ENCODE data around the gene PTPRR. TPM values are rescaled to one million over a fixed set of nuclear protein-coding genes. Genes with fewer than 3 reads are reported as not detected.

Gene PTPRR
- total and polyA plus RNA-seq, 5 donors, result 0.31 to 1.4 (median 0.72) TPM

GRCh38 chr12:70660620-70661219 lies 259.8 kb downstream of the PTPRR start:
- H3K27me3 ChIP-seq (ENCODE audit: control insufficient read depth, insufficient read depth), result no peaks in the 10 kb centered on the region
- intact Hi-C loops (cut with DNase I), result no loop called here
- H3K4me1 ChIP-seq (ENCODE audit: control insufficient read depth, insufficient read depth, low read length), result no peaks in the 10 kb centered on the region
- DNase-seq (peak in 2 of 3 donors; percentile 40 to 47), ATAC-seq (peak; percentile 59 to 93)
- H3K27ac ChIP-seq (ENCODE audit: low read length), result peak overlapping the region; percentile 64
- WGBS, result 81% methylated on average over 5 of the region's 5 CpGs
- H3K4me3 ChIP-seq (ENCODE audit: low read length), result no peak overlapping the region
- H3K9me3 ChIP-seq (ENCODE audit: control insufficient read depth, low read length), result no peaks in the 10 kb centered on the region

DNA sequence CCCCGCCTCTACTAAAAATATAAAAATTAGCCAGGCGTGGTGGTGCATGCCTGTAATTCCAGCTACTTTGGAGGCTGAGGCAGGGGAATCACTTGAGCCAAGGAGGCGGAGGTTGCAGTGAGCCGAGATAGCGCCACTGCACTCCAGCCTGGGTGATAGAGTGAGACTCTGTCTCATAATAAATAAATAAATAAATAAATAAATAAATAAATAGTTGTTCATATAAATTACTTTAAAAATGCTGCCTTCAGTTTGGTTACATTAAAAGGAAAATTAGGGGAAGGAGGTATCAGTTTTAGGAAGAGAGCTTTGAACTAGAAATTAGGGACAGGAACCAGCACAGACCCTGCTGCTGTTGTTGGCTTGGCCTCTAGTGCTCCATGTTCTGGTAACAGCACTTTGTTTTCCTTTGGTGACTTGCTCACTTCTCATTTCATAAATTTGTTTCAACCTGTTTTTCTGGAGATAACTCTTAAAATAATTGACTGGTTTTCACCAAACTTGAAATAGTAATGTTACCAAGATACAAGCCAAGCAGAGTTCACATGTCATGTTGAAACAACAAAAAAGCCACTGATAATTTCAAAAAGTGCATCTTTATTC lies 260.4 kb downstream of the PTPRR start:
- DNase-seq, result no peak
- H3K9me3 ChIP-seq (ENCODE audit: control insufficient read depth, low read length), result no peaks in the 10 kb centered on the region
- WGBS, result 96% methylated on average over 5 of the region's 5 CpGs
- no peaks in the 10 kb centered on the region for H3K27me3 ChIP-seq (ENCODE audit: control insufficient read depth, insufficient read depth)
- intact Hi-C loops (cut with DNase I), result no loop called here
- no peak overlapping the region for H3K4me3 ChIP-seq (ENCODE audit: low read length)
- no peak overlapping the region for H3K27ac ChIP-seq (ENCODE audit: low read length)
- no peak for ATAC-seq
- H3K4me1 ChIP-seq (ENCODE audit: control insufficient read depth, insufficient read depth, low read length), result no peaks in the 10 kb centered on the region

GRCh38 chr12:70659077-70659606 lies 261.4 kb downstream of the PTPRR start:
- no peaks in the 10 kb centered on the region for H3K27me3 ChIP-seq (ENCODE audit: control insufficient read depth, insufficient read depth)
- DNase-seq (no peak), ATAC-seq (peak in 1 of 2 donors; percentile 74)
- H3K4me1 ChIP-seq (ENCODE audit: control insufficient read depth, insufficient read depth, low read length), result no peaks in the 10 kb centered on the region
- H3K9me3 ChIP-seq (ENCODE audit: control insufficient read depth, low read length), result no peaks in the 10 kb centered on the region
- no peak overlapping the region for H3K27ac ChIP-seq (ENCODE audit: low read length)
- intact Hi-C loops (cut with DNase I), result no loop called here
- 93% methylated on average over 6 of the region's 6 CpGs for WGBS
- no peak overlapping the region for H3K4me3 ChIP-seq (ENCODE audit: low read length)

DNA sequence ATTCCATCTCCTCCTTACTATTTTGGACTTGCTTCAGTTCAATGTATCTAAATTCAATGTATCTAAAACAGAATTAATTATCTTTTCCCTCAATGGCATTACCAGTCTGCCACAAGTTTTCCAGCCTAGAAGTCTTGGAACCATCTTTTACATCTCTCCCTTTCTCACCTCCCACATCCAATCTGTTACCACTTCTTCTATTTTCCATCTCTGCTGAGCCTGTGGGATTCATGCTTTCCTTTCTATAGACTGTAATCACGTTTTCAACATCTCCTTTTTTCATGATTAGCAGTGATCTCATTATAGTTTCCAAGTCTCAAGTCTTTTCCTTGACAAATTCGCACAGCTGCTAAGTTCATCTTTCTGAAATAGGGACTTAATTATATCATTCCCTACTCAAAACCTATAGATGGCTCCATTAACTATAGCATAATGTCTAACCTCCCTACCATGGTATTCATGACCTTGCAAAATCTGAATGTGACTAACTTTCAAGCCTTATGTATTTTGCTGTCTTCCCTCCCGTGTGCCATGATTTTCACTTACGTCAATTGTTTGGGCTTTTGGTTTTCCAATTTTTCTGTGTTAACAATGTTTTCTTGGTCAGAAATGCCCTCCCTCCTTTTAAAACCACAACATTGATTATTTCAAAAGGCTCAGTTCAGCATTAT lies 262.8 kb downstream of the PTPRR start:
- H3K4me1 ChIP-seq (ENCODE audit: control insufficient read depth, insufficient read depth, low read length), result no peaks in the 10 kb centered on the region
- DNase-seq, result no peak
- WGBS, result 71% methylated on average over 4 of the region's 4 CpGs
- intact Hi-C loops (cut with DNase I), result no loop called here
- no peaks in the 10 kb centered on the region for H3K27me3 ChIP-seq (ENCODE audit: control insufficient read depth, insufficient read depth)
- H3K27ac ChIP-seq (ENCODE audit: low read length), result no peak overlapping the region
- no peaks in the 10 kb centered on the region for H3K9me3 ChIP-seq (ENCODE audit: control insufficient read depth, low read length)
- no peak for ATAC-seq
- no peak overlapping the region for H3K4me3 ChIP-seq (ENCODE audit: low read length)

- Histone ChIP-seq H3K27ac (ENCODE audit: low read length) (no peak overlapping the region), H3K4me3 (ENCODE audit: low read length) (no peak overlapping the region), H3K27me3 (ENCODE audit: control insufficient read depth, insufficient read depth) (no peaks in the 10 kb centered on the region), H3K9me3 (ENCODE audit: control insufficient read depth, low read length) (no peaks in the 10 kb centered on the region), H3K4me1 (ENCODE audit: control insufficient read depth, insufficient read depth, low read length) (peaks cover 3% of the 10 kb centered on the region)
- ATAC-seq (no peak), DNase-seq (no peak)
- WGBS, result 82% methylated on average over 1 of the region's 1 CpG
- intact Hi-C loops (cut with DNase I), result no loop called here
These were observed 268.1 kb downstream of the PTPRR start for GRCh38 chr12:70652451-70652850.

DNA sequence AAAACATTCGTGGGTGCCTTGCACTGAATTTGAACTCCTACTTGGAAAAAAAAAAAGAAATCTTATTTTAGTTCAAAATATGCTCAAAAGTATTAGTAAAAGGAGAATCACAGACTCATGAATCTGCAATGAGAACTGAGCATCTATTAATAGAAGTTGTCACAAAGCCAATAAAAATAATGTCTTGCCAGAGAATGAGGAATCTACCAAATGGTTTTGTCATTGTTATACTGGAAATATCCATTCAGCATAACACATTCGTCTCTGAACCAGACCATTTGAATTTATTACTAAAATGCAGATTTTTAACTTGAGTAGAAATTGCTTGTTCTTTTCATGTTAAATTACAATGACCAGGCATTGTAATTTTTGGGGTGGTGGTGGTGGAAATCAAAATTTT lies 271.7 kb downstream of the PTPRR start:
- Histone ChIP-seq H3K27ac (ENCODE audit: low read length) (peak overlapping the region; percentile 58), H3K9me3 (ENCODE audit: control insufficient read depth, low read length) (no peaks in the 10 kb centered on the region), H3K27me3 (ENCODE audit: control insufficient read depth, insufficient read depth) (no peaks in the 10 kb centered on the region), H3K4me3 (ENCODE audit: low read length) (peak overlapping the region; percentile 5), H3K4me1 (ENCODE audit: control insufficient read depth, insufficient read depth, low read length) (peaks cover 5% of the 10 kb centered on the region)
- 34% methylated on average over 2 of the region's 2 CpGs for WGBS
- DNase-seq (no peak), ATAC-seq (no peak)
- intact Hi-C loops (cut with DNase I), result loop anchor here in 1 of 4 donors (5.0 to 10.0 kb wide), 2 partner anchors 37 to 54 kb away; no protein-coding TSS in a partner anchor

- DNase-seq, result no peak
- 82% methylated on average over 2 of the region's 2 CpGs for WGBS
- peaks cover 5% of the 10 kb centered on the region for H3K4me1 ChIP-seq (ENCODE audit: control insufficient read depth, insufficient read depth, low read length)
- intact Hi-C loops (cut with DNase I), result loop anchor here in 1 of 4 donors (5.0 to 10.0 kb wide), 2 partner anchors 36 to 53 kb away; no protein-coding TSS in a partner anchor
- H3K27ac ChIP-seq (ENCODE audit: low read length), result peak overlapping the region; percentile 58
- no peak for ATAC-seq
- no peak overlapping the region for H3K4me3 ChIP-seq (ENCODE audit: low read length)
- H3K9me3 ChIP-seq (ENCODE audit: control insufficient read depth, low read length), result no peaks in the 10 kb centered on the region
- no peaks in the 10 kb centered on the region for H3K27me3 ChIP-seq (ENCODE audit: control insufficient read depth, insufficient read depth)
These were observed 272.3 kb downstream of the PTPRR start for GRCh38 chr12:70648191-70648590.

GRCh38 chr12:70646850-70647249 lies 273.7 kb downstream of the PTPRR start:
- Histone ChIP-seq H3K4me3 (ENCODE audit: low read length) (no peak overlapping the region), H3K27me3 (ENCODE audit: control insufficient read depth, insufficient read depth) (no peaks in the 10 kb centered on the region), H3K4me1 (ENCODE audit: control insufficient read depth, insufficient read depth, low read length) (peaks cover 5% of the 10 kb centered on the region), H3K27ac (ENCODE audit: low read length) (no peak overlapping the region), H3K9me3 (ENCODE audit: control insufficient read depth, low read length) (no peaks in the 10 kb centered on the region)
- DNase-seq (no peak), ATAC-seq (no peak)
- intact Hi-C loops (cut with DNase I), result loop anchor here in 1 of 4 donors (5.0 to 10.0 kb wide), 2 partner anchors 35 to 52 kb away; no protein-coding TSS in a partner anchor
- WGBS, result 57% methylated on average over 1 of the region's 1 CpG

- 20% methylated on average over 10 of the region's 10 CpGs for WGBS
- Histone ChIP-seq H3K27me3 (ENCODE audit: control insufficient read depth, insufficient read depth) (no peaks in the 10 kb centered on the region), H3K4me3 (ENCODE audit: low read length) (no peak overlapping the region), H3K9me3 (ENCODE audit: control insufficient read depth, low read length) (no peaks in the 10 kb centered on the region), H3K4me1 (ENCODE audit: control insufficient read depth, insufficient read depth, low read length) (peaks cover 5% of the 10 kb centered on the region), H3K27ac (ENCODE audit: low read length) (peak overlapping the region; percentile 83)
- peak; percentile 68 to 85 (median 77) for DNase-seq
- intact Hi-C loops (cut with DNase I), result loop anchor here in 1 of 4 donors (5.0 to 10.0 kb wide), 2 partner anchors 33 to 51 kb away; no protein-coding TSS in a partner anchor
- ATAC-seq, result peak; percentile 95 to 98
These were observed 274.8 kb downstream of the PTPRR start for GRCh38 chr12:70645494-70646317.

GRCh38 chr12:70644861-70645260 lies 275.7 kb downstream of the PTPRR start:
- DNase-seq, result no peak
- H3K9me3 ChIP-seq (ENCODE audit: control insufficient read depth, low read length), result no peaks in the 10 kb centered on the region
- peak overlapping the region; percentile 57 for H3K27ac ChIP-seq (ENCODE audit: low read length)
- no peak overlapping the region for H3K4me3 ChIP-seq (ENCODE audit: low read length)
- WGBS, result 79% methylated on average over 2 of the region's 2 CpGs
- no peaks in the 10 kb centered on the region for H3K27me3 ChIP-seq (ENCODE audit: control insufficient read depth, insufficient read depth)
- peaks cover 5% of the 10 kb centered on the region for H3K4me1 ChIP-seq (ENCODE audit: control insufficient read depth, insufficient read depth, low read length)
- intact Hi-C loops (cut with DNase I), result loop anchor here in 1 of 4 donors (5.0 to 10.0 kb wide), 2 partner anchors 33 to 50 kb away; no protein-coding TSS in a partner anchor
- ATAC-seq, result no peak
